Vagina (tissue), 2 donors: Measurements from ENCODE around the gene SBK1.

ENCODE experiments used
- POLR2AphosphoS5 ChIP-seq, 2 donors: sonication (generic); formaldehyde crosslinking; IDR thresholded peaks; one replicate each; pipeline ENCODE4 v1.9.0; 2017; ENCODE audit warnings: antibody characterized with exemption in 2 of 2, mild to moderate bottlenecking in 2 of 2, low read depth in 1 of 2; ENCODE audit not compliant: insufficient read depth in 1 of 2
- TF ChIP-seq, protein P1 (sequence below), 3 experiments: fragments of 450-650 bp in 2 of 3; fragments of 200-600 bp in 1 of 3; sonication (generic) in 1 of 3; IDR thresholded peaks; one replicate each; pipeline ENCODE4 v1.5.1; 2017 to 2019; ENCODE audit warnings: antibody characterized with exemption in 3 of 3, mild to moderate bottlenecking in 2 of 3, moderate library complexity in 2 of 3

DNA sequence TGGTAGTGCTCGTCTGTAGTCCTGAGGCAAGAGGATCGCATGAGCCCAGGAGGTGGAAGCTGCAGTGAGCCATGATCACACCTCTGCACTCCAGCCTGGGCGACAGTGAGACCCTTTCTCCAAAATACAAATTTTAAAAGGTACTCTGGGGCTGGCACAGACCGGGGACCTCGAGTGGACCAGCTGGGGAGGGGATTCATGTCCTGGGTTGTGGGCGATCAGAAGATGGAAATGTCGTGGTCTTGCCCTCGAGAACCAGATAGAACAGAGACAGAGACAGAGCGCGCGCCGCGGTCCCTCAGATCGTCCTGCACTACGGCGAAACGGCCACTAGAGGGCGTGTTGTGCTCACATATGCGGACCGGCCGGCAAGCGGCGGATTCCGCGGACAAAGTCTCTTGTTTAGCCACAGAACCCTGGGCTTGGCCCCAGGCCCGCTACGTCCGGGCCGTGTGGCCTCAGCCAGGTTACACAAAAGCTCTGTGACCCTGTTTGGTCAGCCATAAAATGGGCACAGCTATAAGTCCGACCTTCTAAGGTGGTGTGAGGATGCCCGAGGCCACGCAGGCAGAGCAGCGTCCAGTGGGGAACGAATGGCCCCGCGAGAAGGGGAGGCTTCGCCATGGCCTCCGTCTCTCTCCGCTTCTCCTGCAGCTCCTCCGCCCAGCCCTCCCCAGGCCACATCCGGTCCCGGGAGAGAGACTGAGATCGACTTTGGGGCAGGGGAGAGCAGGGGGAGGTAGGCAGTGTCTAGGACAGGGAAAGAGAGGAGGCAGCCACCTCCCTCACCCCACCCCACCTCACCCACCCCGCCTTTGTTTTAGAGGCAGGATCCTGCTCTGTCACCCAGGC is 14.6 kb upstream of the SBK1 start:
- TF ChIP-seq, protein P1, sequence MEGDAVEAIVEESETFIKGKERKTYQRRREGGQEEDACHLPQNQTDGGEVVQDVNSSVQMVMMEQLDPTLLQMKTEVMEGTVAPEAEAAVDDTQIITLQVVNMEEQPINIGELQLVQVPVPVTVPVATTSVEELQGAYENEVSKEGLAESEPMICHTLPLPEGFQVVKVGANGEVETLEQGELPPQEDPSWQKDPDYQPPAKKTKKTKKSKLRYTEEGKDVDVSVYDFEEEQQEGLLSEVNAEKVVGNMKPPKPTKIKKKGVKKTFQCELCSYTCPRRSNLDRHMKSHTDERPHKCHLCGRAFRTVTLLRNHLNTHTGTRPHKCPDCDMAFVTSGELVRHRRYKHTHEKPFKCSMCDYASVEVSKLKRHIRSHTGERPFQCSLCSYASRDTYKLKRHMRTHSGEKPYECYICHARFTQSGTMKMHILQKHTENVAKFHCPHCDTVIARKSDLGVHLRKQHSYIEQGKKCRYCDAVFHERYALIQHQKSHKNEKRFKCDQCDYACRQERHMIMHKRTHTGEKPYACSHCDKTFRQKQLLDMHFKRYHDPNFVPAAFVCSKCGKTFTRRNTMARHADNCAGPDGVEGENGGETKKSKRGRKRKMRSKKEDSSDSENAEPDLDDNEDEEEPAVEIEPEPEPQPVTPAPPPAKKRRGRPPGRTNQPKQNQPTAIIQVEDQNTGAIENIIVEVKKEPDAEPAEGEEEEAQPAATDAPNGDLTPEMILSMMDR (IDR thresholded peaks at IDR 0.05), result peak; percentile 88 to 95 (median 91)
- TF ChIP-seq POLR2AphosphoS5 (IDR thresholded peaks at IDR 0.05; ENCODE audit: insufficient read depth in 1 of 2, low read depth in 1 of 2), result peak in 1 of 2 donors; percentile 23
